K562 (cell line): ENCODE data around the gene TNFSF9. TPM values are rescaled to one million over a fixed set of nuclear protein-coding genes. Genes with fewer than 3 reads are reported as not detected.

Source experiments
- BCOR ChIP-seq: fragments of 450-650 bp; IDR thresholded peaks from 2 replicates; pipeline ENCODE4 v1.6.1; 2016
- CEBPB ChIP-seq: fragments of 450-650 bp; IDR thresholded peaks from 2 replicates; pipeline ENCODE4 v1.6.1; 2016; ENCODE audit warnings: missing genetic modification characterization, missing compliant biosample characterization
- E2F3 ChIP-seq: fragments of 250-450 bp; sonication (Bioruptor Pico); IDR thresholded peaks from 2 replicates; pipeline ENCODE4 v1.4.0; 2020; ENCODE audit warnings: mild to moderate bottlenecking
- IFI16 ChIP-seq: fragments of 250-450 bp; sonication (Bioruptor Pico); IDR thresholded peaks from 2 replicates; pipeline ENCODE4 v2.1.2; 2022; ENCODE audit warnings: mild to moderate bottlenecking, inconsistent platforms
- LARP7 ChIP-seq: fragments of 450-650 bp; IDR thresholded peaks from 2 replicates; pipeline ENCODE4 v1.6.1; 2016
- MAZ ChIP-seq, 2 experiments: fragments of 450-650 bp in 1 of 2; sonication (generic) in 1 of 2; formaldehyde crosslinking; IDR thresholded peaks in 1 of 2; conservative IDR thresholded peaks in 1 of 2; 2 replicates each; pipeline versions ENCODE4 v1.4.0 to v1.5.0; 2020; ENCODE audit warnings: mild to moderate bottlenecking in 1 of 2, missing genetic modification reagents in 1 of 2
- NBN ChIP-seq: fragments of 450-650 bp; IDR thresholded peaks from 2 replicates; pipeline ENCODE4 v1.6.1; 2016; ENCODE audit warnings: low read depth, mild to moderate bottlenecking
- PHF20 ChIP-seq: fragments of 450-650 bp; IDR thresholded peaks from 2 replicates; pipeline ENCODE4 v1.6.1; 2018; ENCODE audit not compliant: partially characterized antibody
- POLR2A ChIP-seq: fragments of 450-650 bp; conservative IDR thresholded peaks from 2 replicates; pipeline ENCODE4 v1.6.1; 2016
- PURB ChIP-seq: sonication (generic); formaldehyde crosslinking; IDR thresholded peaks from 2 replicates; pipeline ENCODE4 v1.9.0; 2021; ENCODE audit warnings: low read depth, mild to moderate bottlenecking, missing genetic modification reagents
- RBM25 ChIP-seq: fragments of 200-400 bp; formaldehyde crosslinking; IDR thresholded peaks from 2 replicates; pipeline ENCODE4 v1.6.1; 2018; ENCODE audit warnings: low read length, low read depth, moderate library complexity; ENCODE audit not compliant: severe bottlenecking
- U2AF2 ChIP-seq: fragments of 200-400 bp; formaldehyde crosslinking; optimal IDR thresholded peaks from 2 replicates; pipeline ENCODE3; 2017; ENCODE audit warnings: low read depth, mild to moderate bottlenecking, low read length
- ZC3H4 ChIP-seq: sonication (generic); formaldehyde crosslinking; IDR thresholded peaks from 2 replicates; pipeline ENCODE4 v1.9.0; 2021; ENCODE audit warnings: missing genetic modification reagents, borderline replicate concordance
- ZNF589 ChIP-seq: fragments of 200-800 bp; sonication (Bioruptor generic); IDR thresholded peaks from 2 replicates; pipeline ENCODE4 v1.6.1; 2016; ENCODE audit warnings: low read depth, missing genetic modification characterization, missing compliant biosample characterization
- ZNF778 ChIP-seq: fragments of 450-650 bp; formaldehyde crosslinking; IDR thresholded peaks from 2 replicates; pipeline ENCODE4 v1.4.0; 2020; ENCODE audit warnings: mild to moderate bottlenecking, moderate library complexity
- ZZZ3 ChIP-seq: fragments of 450-650 bp; IDR thresholded peaks from 2 replicates; pipeline ENCODE4 v1.6.1; 2016; ENCODE audit warnings: antibody characterized with exemption, mild to moderate bottlenecking, moderate library complexity
- polyA plus RNA-seq, 8 experiments: library from polyadenylated mRNA; depleted of rRNA in 4 of 8; stranded (reverse) in 5 of 8; unstranded in 3 of 8; fragments of >200 nt; fragmentation: Nextera tagmentation in 2 of 8; fragmentation: Illumina TruSeq in 1 of 8; extraction: Ambion mirVana in 2 of 8; extraction: Trizol in 1 of 8; gene quantifications; 2 replicates each; pipeline versions ENCODE4 v1.2.1 to v1.2.3, GENCODE V29; 2011 to 2014; ENCODE audit warnings: inconsistent platforms in 1 of 8, missing spikeins in 1 of 8
- total RNA-seq, 7 experiments: library from RNA; depleted of rRNA in 6 of 7; stranded (reverse); fragments of >200 nt in 6 of 7; fragmentation: Illumina TruSeq in 2 of 7; extraction: Trizol in 2 of 7; gene quantifications; 2 replicates each; pipeline versions ENCODE4 v1.2.1 to v1.2.3, GENCODE V29; 2011 to 2021; ENCODE audit warnings: low replicate concordance in 1 of 7
- TF ChIP-seq, protein P1 (sequence below): sonication (generic); formaldehyde crosslinking; IDR thresholded peaks from 2 replicates; pipeline ENCODE4 v1.8.0; 2022; ENCODE audit warnings: mild to moderate bottlenecking, missing genetic modification reagents
- TF ChIP-seq, protein P2 (sequence below): fragments of 450-650 bp; formaldehyde crosslinking; IDR thresholded peaks from 2 replicates; pipeline ENCODE4 v1.4.0; 2022; ENCODE audit warnings: missing genetic modification characterization
- TF ChIP-seq, protein P3 (sequence below), 2 experiments: fragments of 450-650 bp in 1 of 2; sonication (generic) in 1 of 2; formaldehyde crosslinking in 1 of 2; IDR thresholded peaks; 2 replicates each; pipeline versions ENCODE4 v1.7.1 to v1.9.0; 2016 to 2022; ENCODE audit warnings: inconsistent platforms in 1 of 2, mild to moderate bottlenecking in 1 of 2, missing genetic modification reagents in 1 of 2

The TNFSF9 gene
- total and polyA plus RNA-seq, 9 of the 15 experiments (the other 6 are each of a cell fraction or from before 2014, with no cell fraction given): 1.4 to 17.9 (median 6.5) TPM

DNA sequence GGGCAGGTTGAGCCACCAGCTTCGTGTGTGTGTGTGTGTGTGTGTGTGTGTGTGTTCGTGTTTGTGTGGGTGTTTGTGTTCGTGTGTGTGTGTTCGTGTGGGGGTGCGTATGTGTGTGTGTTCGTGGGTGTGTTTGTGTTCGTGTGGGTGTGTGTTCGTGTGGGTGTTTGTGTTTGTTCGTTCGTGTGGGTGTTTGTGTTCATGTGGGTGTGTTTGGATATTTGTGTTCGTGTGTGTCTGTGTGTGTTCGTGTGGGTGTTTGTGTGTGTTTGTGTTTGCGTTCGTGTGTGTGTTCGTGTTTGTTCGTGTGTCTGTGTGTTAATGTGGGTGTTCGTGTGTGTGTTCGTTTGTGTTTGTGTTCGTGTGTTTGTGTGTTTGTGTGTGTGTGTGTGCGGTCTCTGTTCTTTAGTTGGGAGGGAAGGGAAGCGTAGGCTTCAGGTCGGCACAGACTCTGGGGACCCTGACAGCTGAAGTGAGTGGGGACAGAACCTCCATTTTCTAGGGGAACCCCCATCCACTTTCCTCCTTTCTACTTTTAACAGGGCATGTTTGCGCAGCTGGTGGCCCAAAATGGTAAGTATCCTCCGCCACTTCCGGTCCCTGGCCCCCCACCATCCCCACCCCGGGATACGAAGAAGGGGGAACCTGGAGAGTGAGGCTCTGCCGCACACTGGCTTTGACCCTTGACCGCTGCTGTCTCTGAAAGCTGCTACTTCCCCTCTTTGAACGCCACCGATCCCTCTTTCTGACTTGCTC is 1.6 kb downstream of the TNFSF9 start (continued):
- no peak for TF ChIP-seq CEBPB (tag)
- TF ChIP-seq RBM25: no peak
- TF ChIP-seq POLR2A: 0 out of 2 replicates have a peak, but pooled peaks have one; percentile 49
- 0 out of 2 replicates have a peak, but pooled peaks have one; percentile 25 for TF ChIP-seq ZC3H4
- TF ChIP-seq, protein P1, sequence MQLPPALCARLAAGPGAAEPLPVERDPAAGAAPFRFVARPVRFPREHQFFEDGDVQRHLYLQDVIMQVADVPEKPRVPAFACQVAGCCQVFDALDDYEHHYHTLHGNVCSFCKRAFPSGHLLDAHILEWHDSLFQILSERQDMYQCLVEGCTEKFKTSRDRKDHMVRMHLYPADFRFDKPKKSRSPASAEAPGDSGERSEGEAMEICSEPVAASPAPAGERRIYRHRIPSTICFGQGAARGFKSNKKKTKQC: no peak
- TF ChIP-seq, protein P2, sequence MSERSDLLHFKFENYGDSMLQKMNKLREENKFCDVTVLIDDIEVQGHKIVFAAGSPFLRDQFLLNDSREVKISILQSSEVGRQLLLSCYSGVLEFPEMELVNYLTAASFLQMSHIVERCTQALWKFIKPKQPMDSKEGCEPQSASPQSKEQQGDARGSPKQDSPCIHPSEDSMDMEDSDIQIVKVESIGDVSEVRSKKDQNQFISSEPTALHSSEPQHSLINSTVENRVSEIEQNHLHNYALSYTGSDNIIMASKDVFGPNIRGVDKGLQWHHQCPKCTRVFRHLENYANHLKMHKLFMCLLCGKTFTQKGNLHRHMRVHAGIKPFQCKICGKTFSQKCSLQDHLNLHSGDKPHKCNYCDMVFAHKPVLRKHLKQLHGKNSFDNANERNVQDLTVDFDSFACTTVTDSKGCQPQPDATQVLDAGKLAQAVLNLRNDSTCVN (CRISPR knock-in tag): peak; percentile 98
- TF ChIP-seq LARP7: peak; percentile 99
- peak; percentile 53; the same call in 1 of the 2 replicates for TF ChIP-seq ZZZ3
- TF ChIP-seq BCOR: peak; percentile 94
- TF ChIP-seq, protein P3, sequence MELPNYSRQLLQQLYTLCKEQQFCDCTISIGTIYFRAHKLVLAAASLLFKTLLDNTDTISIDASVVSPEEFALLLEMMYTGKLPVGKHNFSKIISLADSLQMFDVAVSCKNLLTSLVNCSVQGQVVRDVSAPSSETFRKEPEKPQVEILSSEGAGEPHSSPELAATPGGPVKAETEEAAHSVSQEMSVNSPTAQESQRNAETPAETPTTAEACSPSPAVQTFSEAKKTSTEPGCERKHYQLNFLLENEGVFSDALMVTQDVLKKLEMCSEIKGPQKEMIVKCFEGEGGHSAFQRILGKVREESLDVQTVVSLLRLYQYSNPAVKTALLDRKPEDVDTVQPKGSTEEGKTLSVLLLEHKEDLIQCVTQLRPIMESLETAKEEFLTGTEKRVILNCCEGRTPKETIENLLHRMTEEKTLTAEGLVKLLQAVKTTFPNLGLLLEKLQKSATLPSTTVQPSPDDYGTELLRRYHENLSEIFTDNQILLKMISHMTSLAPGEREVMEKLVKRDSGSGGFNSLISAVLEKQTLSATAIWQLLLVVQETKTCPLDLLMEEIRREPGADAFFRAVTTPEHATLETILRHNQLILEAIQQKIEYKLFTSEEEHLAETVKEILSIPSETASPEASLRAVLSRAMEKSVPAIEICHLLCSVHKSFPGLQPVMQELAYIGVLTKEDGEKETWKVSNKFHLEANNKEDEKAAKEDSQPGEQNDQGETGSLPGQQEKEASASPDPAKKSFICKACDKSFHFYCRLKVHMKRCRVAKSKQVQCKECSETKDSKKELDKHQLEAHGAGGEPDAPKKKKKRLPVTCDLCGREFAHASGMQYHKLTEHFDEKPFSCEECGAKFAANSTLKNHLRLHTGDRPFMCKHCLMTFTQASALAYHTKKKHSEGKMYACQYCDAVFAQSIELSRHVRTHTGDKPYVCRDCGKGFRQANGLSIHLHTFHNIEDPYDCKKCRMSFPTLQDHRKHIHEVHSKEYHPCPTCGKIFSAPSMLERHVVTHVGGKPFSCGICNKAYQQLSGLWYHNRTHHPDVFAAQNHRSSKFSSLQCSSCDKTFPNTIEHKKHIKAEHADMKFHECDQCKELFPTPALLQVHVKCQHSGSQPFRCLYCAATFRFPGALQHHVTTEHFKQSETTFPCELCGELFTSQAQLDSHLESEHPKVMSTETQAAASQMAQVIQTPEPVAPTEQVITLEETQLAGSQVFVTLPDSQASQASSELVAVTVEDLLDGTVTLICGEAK (IDR thresholded peaks at IDR 0.05): peak; percentile 78
- TF ChIP-seq, protein P3 (CRISPR knock-in tag; IDR thresholded peaks at IDR 0.05): no peak
- TF ChIP-seq PHF20: peak; percentile 88
- peak; percentile 86 for TF ChIP-seq NBN
- TF ChIP-seq E2F3 (CRISPR knock-in tag): no peak
- no peak for TF ChIP-seq ZNF778 (CRISPR knock-in tag)
- TF ChIP-seq IFI16 (CRISPR knock-in tag): no peak
- TF ChIP-seq U2AF2: no peak
- no peak; a peak in 1 of 4 replicates for TF ChIP-seq MAZ (CRISPR knock-in tag; conservative IDR thresholded peaks at IDR 0.05 in 1 of 2, IDR thresholded peaks at IDR 0.05 in 1 of 2)
- no peak for TF ChIP-seq PURB (CRISPR knock-in tag)
- no peak for TF ChIP-seq ZNF589
